Measurements from ENCODE around the gene CNGA3. TPM values are rescaled to one million over a fixed set of nuclear protein-coding genes. Genes with fewer than 3 reads are reported as not detected.

The CNGA3 gene
- total and polyA plus RNA-seq, 10 of the 15 experiments (the other 5 are each of a cell fraction or from before 2014, with no cell fraction given) = not detected

GRCh38 chr2:98356729-98357128 lies 10.5 kb downstream of the CNGA3 start:
- ChIA-PET SMC1A (ENCODE audit: uncharacterized antibody, unreplicated experiment) (no interaction called here), RAD21 (ENCODE audit: unreplicated experiment) (no interaction called here), POLR2A (no interaction called here), CTCF (no interaction called here)
- Histone ChIP-seq H3K9me3 (replicated peaks; ENCODE audit: control insufficient read depth, insufficient read depth, low read length) (no peaks in the 10 kb centered on the region; the same call in 2 of the 3 replicates), H2AFZ (ENCODE audit: control insufficient read depth, low read depth, low read length) (no peak overlapping the region), H4K20me1 (ENCODE audit: control insufficient read depth, insufficient read depth) (no peaks in the 10 kb centered on the region), H3K27ac (ENCODE audit: control insufficient read depth, insufficient read depth) (no peak overlapping the region), H3K4me1 (ENCODE audit: control insufficient read depth, insufficient read depth, low read length) (no peaks in the 10 kb centered on the region), H3K9ac (ENCODE audit: control insufficient read depth, insufficient read depth, low read length) (no peak overlapping the region), H3K4me2 (ENCODE audit: control insufficient read depth, insufficient read depth) (no peak overlapping the region), H3K79me2 (ENCODE audit: control insufficient read depth, insufficient read depth, low read length) (no peaks in the 10 kb centered on the region), H3K4me3 (no peak overlapping the region), H3K27me3 (replicated peaks in 1 of 2; ENCODE audit: control insufficient read depth in 2 of 2, insufficient read depth in 2 of 2, low read length in 1 of 2) (0 out of 4 replicates have a peak, but pooled peaks cover 0 to 4% of the 10 kb centered on the region in 2 experiments), H3K36me3 (ENCODE audit: control insufficient read depth in 2 of 2, insufficient read depth in 2 of 2, low read length in 1 of 2) (no peaks in the 10 kb centered on the region)
- ATAC-seq = no peak
- WGBS (ENCODE audit: insufficient coverage, insufficient replicate concordance, low lambda C conversion rate, missing lambda C conversion rate) = 41% methylated on average over 7 of the region's 7 CpGs
- in situ Hi-C loops (cut with MboI) (no loop called here), intact Hi-C loops (cut with micrococcal nuclease; ENCODE audit: unreplicated experiment) (no loop called here)
- TF ChIP-seq RFX5 (IDR thresholded peaks at IDR 0.05; ENCODE audit: low read depth, low read length) = no peak
- no peak for TF ChIP-seq ZBTB11 (CRISPR knock-in tag; IDR thresholded peaks at IDR 0.05)
- no peak for TF ChIP-seq GATAD2B (conservative IDR thresholded peaks at IDR 0.05; ENCODE audit: low read depth)
- TF ChIP-seq IKZF2 (IDR thresholded peaks at IDR 0.05) = no peak
- TF ChIP-seq SKIL (IDR thresholded peaks at IDR 0.05; ENCODE audit: low read depth, poor library complexity, severe bottlenecking) = no peak
- no peak for TF ChIP-seq SUZ12 (IDR thresholded peaks at IDR 0.05; ENCODE audit: unreplicated experiment)
- no peak for TF ChIP-seq RBBP5 (conservative IDR thresholded peaks at IDR 0.05)
- TF ChIP-seq MEF2B (IDR thresholded peaks at IDR 0.05; ENCODE audit: partially characterized antibody, poor library complexity, severe bottlenecking) = no peak
- TF ChIP-seq EP300 (IDR thresholded peaks at IDR 0.05; ENCODE audit: borderline replicate concordance in 1 of 2, control insufficient read depth in 1 of 2, low read depth in 2 of 2, low read length in 2 of 2) = no peak
- no peak for TF ChIP-seq RAD51 (IDR thresholded peaks at IDR 0.05)
- no peak for TF ChIP-seq CTCF (IDR thresholded peaks at IDR 0.05 in 2 of 3, conservative IDR thresholded peaks at IDR 0.05 in 1 of 3; ENCODE audit: control insufficient read depth in 2 of 3, extremely low read depth in 1 of 3, insufficient read depth in 1 of 3, low read depth in 3 of 3, low read length in 3 of 3)
- BruUV-seq (replicated peaks) = no TSS peak
- FAIRE-seq = no peak
- no peak for DNase-seq (ENCODE audit: low read depth, low spot score)
